ENCODE data around the gene IGFBP2. TPM values are rescaled to one million over a fixed set of nuclear protein-coding genes. Genes with fewer than 3 reads are reported as not detected.

The IGFBP2 gene
- total and polyA plus RNA-seq, 10 donors, result 61.3 to 334 (median 257) TPM

- Histone ChIP-seq H3K36me3 (peaks cover 0 to 11% (median 0%) of the 10 kb centered on the region in 6 donors), H3K9me3 (no peaks in the 10 kb centered on the region), H3K4me1 (peaks cover 0 to 36% (median 5%) of the 10 kb centered on the region in 6 donors), H3K27ac (peak overlapping the region in 1 of 8 donors; percentile 56), H3K4me3 (no peak overlapping the region), H3K27me3 (replicated peaks in 1 of 7) (no peaks in the 10 kb centered on the region)
- intact Hi-C loops (cut with DNase I; ENCODE audit: low total_unique reads), result no loop called here
- 62 to 86% (median 73%) methylated on average over 2 of the region's 2 CpGs for WGBS, 5 donors
- TF ChIP-seq POLR2AphosphoS5 (IDR thresholded peaks at IDR 0.05) (no peak), POLR2A (IDR thresholded peaks at IDR 0.05) (no peak), CTCF (IDR thresholded peaks at IDR 0.05 in 8 of 11, conservative IDR thresholded peaks at IDR 0.05 in 3 of 11) (no peak)
- peak; percentile 9 for DNase-seq
Observed at GRCh38 chr2:216654528-216655052, 21.4 kb downstream of the IGFBP2 start.

DNA sequence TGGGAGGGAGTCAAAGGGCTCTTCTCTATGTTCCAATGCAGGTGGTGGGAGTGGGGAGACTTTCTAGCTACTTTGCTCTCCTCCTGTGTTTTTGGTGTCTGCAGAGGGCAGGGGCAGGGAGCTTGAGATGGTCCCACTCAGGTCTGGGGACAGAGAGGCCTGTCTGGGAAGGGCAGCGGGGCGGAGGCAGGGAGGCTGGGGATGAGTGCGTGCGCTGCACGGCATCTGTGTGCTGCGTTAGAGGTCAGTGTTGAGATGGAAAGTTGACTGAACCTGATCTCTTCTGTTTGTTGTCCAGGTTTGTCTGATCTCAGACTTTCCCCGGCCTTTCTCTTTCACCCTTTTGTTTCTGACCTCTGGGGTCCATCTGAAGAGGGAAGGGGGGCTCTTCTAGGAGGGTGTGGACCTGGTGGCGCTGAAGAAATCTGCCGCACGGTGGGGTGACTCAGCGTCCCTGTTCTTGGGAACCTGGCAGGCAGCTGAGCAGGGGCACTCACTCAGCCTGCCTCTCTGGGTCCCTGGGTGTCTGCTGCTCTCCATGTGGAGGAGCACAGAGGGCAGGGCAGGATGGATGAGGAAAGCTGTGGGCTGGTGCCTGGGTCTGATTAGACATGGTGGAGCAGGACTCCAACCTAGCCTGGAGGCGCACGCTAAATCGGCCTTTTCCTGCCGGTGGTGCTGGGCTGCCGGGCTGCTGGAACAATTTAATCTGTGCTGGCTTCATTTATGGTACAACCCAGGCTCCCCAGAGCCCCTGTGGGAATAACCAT lies 24.1 kb downstream of the IGFBP2 start:
- WGBS, 5 donors, result 86 to 92% (median 89%) methylated on average over 16 of the region's 16 CpGs
- intact Hi-C loops (cut with DNase I; ENCODE audit: low total_unique reads), result no loop called here
- Histone ChIP-seq H3K36me3 (peaks cover 0 to 28% (median 0%) of the 10 kb centered on the region in 6 donors), H3K4me1 (peaks cover 0 to 21% (median 5%) of the 10 kb centered on the region in 6 donors), H3K4me3 (no peak overlapping the region), H3K27me3 (replicated peaks in 1 of 7) (no peaks in the 10 kb centered on the region), H3K27ac (peak overlapping the region in 4 of 8 donors; percentile 21 to 51 (median 30)), H3K9me3 (no peaks in the 10 kb centered on the region)
- no peak for DNase-seq
- TF ChIP-seq POLR2AphosphoS5 (IDR thresholded peaks at IDR 0.05), result no peak

GRCh38 chr2:216657980-216658379 lies 24.8 kb downstream of the IGFBP2 start:
- Histone ChIP-seq H3K4me3 (no peak overlapping the region), H3K27me3 (replicated peaks in 1 of 7) (no peaks in the 10 kb centered on the region), H3K36me3 (peaks cover 0 to 33% (median 0%) of the 10 kb centered on the region in 6 donors), H3K9me3 (no peaks in the 10 kb centered on the region), H3K4me1 (peaks cover 0 to 21% (median 5%) of the 10 kb centered on the region in 6 donors), H3K27ac (peak overlapping the region in 2 of 8 donors; percentile 21 to 28)
- 65 to 82% (median 76%) methylated on average over 7 of the region's 7 CpGs for WGBS, 5 donors
- intact Hi-C loops (cut with DNase I; ENCODE audit: low total_unique reads), result no loop called here
- DNase-seq, result no peak
- no peak for TF ChIP-seq POLR2A (IDR thresholded peaks at IDR 0.05)
- TF ChIP-seq CTCF (IDR thresholded peaks at IDR 0.05 in 8 of 11, conservative IDR thresholded peaks at IDR 0.05 in 3 of 11), result no peak
- no peak for TF ChIP-seq POLR2AphosphoS5 (IDR thresholded peaks at IDR 0.05)

- intact Hi-C loops (cut with DNase I; ENCODE audit: low total_unique reads), result no loop called here
- Histone ChIP-seq H3K4me3 (no peak overlapping the region), H3K9me3 (no peaks in the 10 kb centered on the region), H3K27me3 (replicated peaks in 1 of 7) (no peaks in the 10 kb centered on the region), H3K4me1 (peaks cover 0 to 16% (median 5%) of the 10 kb centered on the region in 6 donors), H3K36me3 (peaks cover 0 to 41% (median 0%) of the 10 kb centered on the region in 6 donors), H3K27ac (peak overlapping the region in 1 of 8 donors; percentile 1)
- DNase-seq, result no peak
- WGBS, 5 donors, result 78 to 89% (median 79%) methylated on average over 6 of the region's 6 CpGs
- no peak for TF ChIP-seq POLR2AphosphoS5 (IDR thresholded peaks at IDR 0.05)
- no peak for TF ChIP-seq POLR2A (IDR thresholded peaks at IDR 0.05)
- TF ChIP-seq CTCF (IDR thresholded peaks at IDR 0.05 in 8 of 11, conservative IDR thresholded peaks at IDR 0.05 in 3 of 11), result no peak
Observed at GRCh38 chr2:216658757-216659156, 25.5 kb downstream of the IGFBP2 start.

Measured in spleen (tissue), 11 donors.